Esophagus squamous epithelium (tissue), 4 donors: Measurements from ENCODE around the gene AK8.

Source experiments
- CTCF ChIP-seq, 6 experiments: fragments of 450-650 bp in 4 of 6; fragments of 200-600 bp in 2 of 6; sonication (generic) in 2 of 6; IDR thresholded peaks; one replicate each; pipeline ENCODE4 v1.5.1; 2016 to 2019; ENCODE audit warnings: antibody characterized with exemption in 6 of 6, mild to moderate bottlenecking in 4 of 6, moderate library complexity in 4 of 6
- POLR2A ChIP-seq, 4 donors: fragments of 450-650 bp; IDR thresholded peaks; one replicate each; pipeline ENCODE4 v1.6.1; 2017; ENCODE audit warnings: antibody characterized with exemption in 4 of 4, mild to moderate bottlenecking in 4 of 4, moderate library complexity in 3 of 4

DNA sequence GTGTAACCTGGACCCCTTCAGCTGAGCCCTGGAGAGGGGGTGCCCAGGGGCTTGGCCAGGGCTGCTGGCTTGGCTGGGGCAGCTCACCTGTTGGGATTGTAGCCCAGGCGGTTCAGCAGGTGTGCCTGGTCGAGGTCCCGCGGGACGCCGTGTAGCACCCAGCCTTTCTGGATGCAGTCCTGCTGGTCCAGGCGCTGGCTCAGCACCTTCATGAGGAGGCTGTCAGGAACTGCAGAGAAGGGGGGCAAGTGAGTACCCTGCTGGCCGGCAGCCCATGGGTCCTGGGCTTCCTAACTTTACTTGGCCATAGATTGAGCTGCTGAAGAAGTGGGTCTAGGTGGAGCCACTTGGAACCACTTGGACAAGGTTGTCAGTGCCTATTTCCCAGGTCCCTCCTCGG lies 85.5 kb downstream of the AK8 start:
- TF ChIP-seq POLR2A (IDR thresholded peaks at IDR 0.05) (no peak), CTCF (IDR thresholded peaks at IDR 0.05) (no peak)
